H9 (cell line): Measurements from ENCODE around the gene GCNT2. TPM values are rescaled to one million over a fixed set of nuclear protein-coding genes. Genes with fewer than 3 reads are reported as not detected.

ENCODE experiments used
- DNase-seq: peaks from one replicate; pipeline ENCODE4 v3.0.0-alpha.2; 2017
- H2AFZ ChIP-seq: one replicate; pipeline ENCODE4 v1.6.1; 2013; ENCODE audit warnings: mild to moderate bottlenecking, low read length, control low read depth, moderate library complexity
- H2AK5ac ChIP-seq: 2 replicates; pipeline ENCODE4 v1.6.1; 2013; ENCODE audit warnings: low read length, control low read depth, mixed read lengths; ENCODE audit not compliant: insufficient read length
- H2BK120ac ChIP-seq: one replicate; pipeline ENCODE4 v1.6.1; 2013; ENCODE audit warnings: low read depth, mild to moderate bottlenecking, low read length, control low read depth, inconsistent platforms; ENCODE audit not compliant: poor library complexity, severe bottlenecking
- H2BK12ac ChIP-seq: 2 replicates; pipeline ENCODE4 v1.6.1; 2013; ENCODE audit warnings: low read length, control low read depth, mixed read lengths, low read depth; ENCODE audit not compliant: insufficient read length
- H2BK15ac ChIP-seq: 2 replicates; pipeline ENCODE4 v1.6.1; 2013; ENCODE audit warnings: low read depth, low read length, control low read depth
- H2BK20ac ChIP-seq: one replicate; pipeline ENCODE4 v1.6.1; 2013; ENCODE audit warnings: low read depth, mild to moderate bottlenecking, low read length, control low read depth, inconsistent platforms; ENCODE audit not compliant: poor library complexity, severe bottlenecking
- H2BK5ac ChIP-seq: 2 replicates; pipeline ENCODE4 v1.6.1; 2013; ENCODE audit warnings: low read length, control low read depth, mixed read lengths; ENCODE audit not compliant: insufficient read length
- H3K14ac ChIP-seq: 2 replicates; pipeline ENCODE4 v1.6.1; 2013; ENCODE audit warnings: low read length, control low read depth; ENCODE audit not compliant: insufficient read depth
- H3K18ac ChIP-seq: 2 replicates; pipeline ENCODE4 v1.6.1; 2013; ENCODE audit warnings: low read depth, mild to moderate bottlenecking, mixed read lengths, low read length, control low read depth; ENCODE audit not compliant: insufficient read length
- H3K23ac ChIP-seq: 2 replicates; pipeline ENCODE4 v1.6.1; 2013; ENCODE audit warnings: low read length, control low read depth, mixed read lengths, low read depth; ENCODE audit not compliant: insufficient read length
- H3K23me2 ChIP-seq: 2 replicates; pipeline ENCODE4 v1.6.1; 2013; ENCODE audit warnings: low read depth, mild to moderate bottlenecking, mixed read lengths, low read length, control low read depth; ENCODE audit not compliant: insufficient read length, poor library complexity, severe bottlenecking
- H3K27ac ChIP-seq: 2 replicates; pipeline ENCODE4 v1.5.1; 2013; ENCODE audit warnings: low read length, control low read depth, mixed read lengths, low read depth; ENCODE audit not compliant: insufficient read length
- H3K27me3 ChIP-seq: 2 replicates; pipeline ENCODE4 v1.6.1; 2013; ENCODE audit warnings: low read length, control low read depth, inconsistent platforms; ENCODE audit not compliant: insufficient read depth
- H3K4ac ChIP-seq: 2 replicates; pipeline ENCODE4 v1.6.1; 2013; ENCODE audit warnings: low read depth, mild to moderate bottlenecking, control low read depth, inconsistent platforms, low read length, moderate library complexity
- H3K4me1 ChIP-seq: 2 replicates; pipeline ENCODE4 v1.6.1; 2013; ENCODE audit warnings: low read length, control low read depth, inconsistent platforms; ENCODE audit not compliant: insufficient read depth
- H3K4me2 ChIP-seq: 2 replicates; pipeline ENCODE4 v1.6.1; 2013; ENCODE audit warnings: low read length, control low read depth, mixed read lengths; ENCODE audit not compliant: insufficient read length, insufficient read depth
- H3K56ac ChIP-seq: 2 replicates; pipeline ENCODE4 v1.6.1; 2013; ENCODE audit warnings: low read depth, mild to moderate bottlenecking, mixed read lengths, low read length, control low read depth; ENCODE audit not compliant: insufficient read length
- H3K79me1 ChIP-seq: 2 replicates; pipeline ENCODE4 v1.6.1; 2013; ENCODE audit warnings: low read depth, mild to moderate bottlenecking, moderate library complexity, low read length, control low read depth, inconsistent platforms; ENCODE audit not compliant: insufficient read depth, poor library complexity, severe bottlenecking
- H3K79me2 ChIP-seq: 2 replicates; pipeline ENCODE4 v1.6.1; 2013; ENCODE audit warnings: low read length, control low read depth, inconsistent platforms; ENCODE audit not compliant: insufficient read depth
- H3K9ac ChIP-seq: 2 replicates; pipeline ENCODE4 v1.6.1; 2013; ENCODE audit warnings: low read length, control low read depth, mixed read lengths; ENCODE audit not compliant: insufficient read length; ENCODE audit errors: extremely low read depth
- H3K9me3 ChIP-seq: one replicate; pipeline ENCODE4 v1.6.1; 2013; ENCODE audit warnings: low read depth, low read length, inconsistent platforms; ENCODE audit not compliant: control insufficient read depth
- H3T11ph ChIP-seq: one replicate; pipeline ENCODE4 v1.6.1; 2013; ENCODE audit warnings: mild to moderate bottlenecking, low read length, control low read depth, inconsistent platforms
- H4K20me1 ChIP-seq: one replicate; pipeline ENCODE4 v1.6.1; 2013; ENCODE audit not compliant: control insufficient read depth, insufficient read length, insufficient read depth
- H4K5ac ChIP-seq: 2 replicates; pipeline ENCODE4 v1.6.1; 2013; ENCODE audit warnings: low read depth, mild to moderate bottlenecking, mixed read lengths, low read length, control low read depth; ENCODE audit not compliant: insufficient read length
- H4K8ac ChIP-seq: replicated peaks from 2 replicates; pipeline ENCODE4 v1.6.1; 2013; ENCODE audit warnings: low read length, control low read depth, mixed read lengths, low read depth; ENCODE audit not compliant: insufficient read length
- H4K91ac ChIP-seq: 2 replicates; pipeline ENCODE4 v1.6.1; 2013; ENCODE audit warnings: low read depth, mild to moderate bottlenecking, moderate library complexity, mixed read lengths, low read length, control low read depth; ENCODE audit not compliant: insufficient read length
- H3K27ac Mint-ChIP-seq, 3 experiments: 2 replicates in 2 of 3; 3 replicates in 1 of 3; pipeline ENCODE4 v1.8.0; 2020 to 2021; ENCODE audit warnings: mixed read lengths in 3 of 3, mild to moderate bottlenecking in 1 of 3, moderate library complexity in 1 of 3
- H3K27me3 Mint-ChIP-seq: 2 replicates; pipeline ENCODE4 v1.8.0; 2021; ENCODE audit warnings: low read depth, mild to moderate bottlenecking, moderate library complexity, mixed read lengths
- H3K36me3 Mint-ChIP-seq, 3 experiments: 2 replicates in 2 of 3; 3 replicates in 1 of 3; pipeline ENCODE4 v1.8.0; 2020 to 2021; ENCODE audit warnings: low read depth in 3 of 3, mixed read lengths in 3 of 3; ENCODE audit not compliant: insufficient read depth in 1 of 3
- H3K4me1 Mint-ChIP-seq, 2 experiments: 2 replicates each; pipeline ENCODE4 v1.8.0; 2020; ENCODE audit warnings: mixed read lengths in 2 of 2
- H3K4me3 Mint-ChIP-seq, 2 experiments: 2 replicates in 1 of 2; 3 replicates in 1 of 2; pipeline ENCODE4 v1.8.0; 2020 to 2021; ENCODE audit warnings: mild to moderate bottlenecking in 2 of 2, mixed read lengths in 2 of 2, moderate library complexity in 1 of 2
- H3K9me3 Mint-ChIP-seq, 2 experiments: 2 replicates in 1 of 2; 3 replicates in 1 of 2; pipeline ENCODE4 v1.8.0; 2020; ENCODE audit warnings: mild to moderate bottlenecking in 2 of 2, mixed read lengths in 2 of 2, moderate library complexity in 1 of 2
- CTCF ChIP-seq: fragments of 200-600 bp; sonication (generic); conservative IDR thresholded peaks from 3 replicates; pipeline ENCODE4 v1.8.0; 2021; ENCODE audit warnings: antibody characterized with exemption, mild to moderate bottlenecking
- WGBS: extraction: QIAGEN DNeasy Blood & Tissue Kit; methylation state at CpG from one replicate; pipeline ENCODE4 v1.1.7; 2013; ENCODE audit warnings: missing lambda C conversion rate, low lambda C conversion rate, mixed read lengths; ENCODE audit not compliant: insufficient read length; ENCODE audit errors: extremely low coverage; 5-methylcytosine and 5-hydroxymethylcytosine counted together
- total RNA-seq: library from RNA; stranded (reverse); gene quantifications from 2 replicates; pipeline ENCODE4 v1.2.1, GENCODE V29; 2021

Gene GCNT2
- total RNA-seq, 1 experiment from 2014 or later, result 41.7 TPM

DNA sequence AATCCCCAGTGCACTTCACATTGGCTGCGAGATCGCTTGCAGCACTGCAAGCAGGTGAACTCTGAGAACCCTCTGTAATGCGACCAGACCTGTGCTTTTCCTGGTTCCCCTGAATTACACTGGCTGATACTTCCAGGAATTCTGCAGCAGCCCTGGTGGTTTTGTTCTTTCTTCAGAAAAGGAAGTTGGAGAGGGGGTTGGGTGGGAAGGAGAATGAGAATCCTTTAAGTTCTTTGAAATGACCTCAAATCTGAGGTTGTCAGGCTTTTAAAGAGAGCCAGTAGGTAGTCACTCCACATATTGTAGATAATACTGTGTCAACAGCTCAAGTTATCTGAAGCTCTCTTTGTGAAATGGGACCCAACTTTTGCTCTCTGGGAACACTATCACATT, 62.4 kb downstream of the GCNT2 start:
- H3K4me3 Mint-ChIP-seq, result peak overlapping the region; percentile 38 to 88
- DNase-seq, result no peak
- Histone ChIP-seq H3K79me1 (no peaks in the 10 kb centered on the region), H2BK12ac (peak overlapping the region; percentile 12), H3K4me2 (peak overlapping the region; percentile 67), H2BK15ac (no peak overlapping the region), H3K18ac (peak overlapping the region; percentile 54), H3K14ac (peak overlapping the region; percentile 55), H2AK5ac (no peak overlapping the region), H3K9me3 (no peaks in the 10 kb centered on the region), H3K56ac (no peak overlapping the region), H4K5ac (peak overlapping the region; percentile 33), H2BK20ac (no peak overlapping the region), H4K8ac (no peak overlapping the region), H3K79me2 (peaks cover 25% of the 10 kb centered on the region; the same call in 1 of the 2 replicates), H3K9ac (peak overlapping the region; percentile 6), H3K23ac (no peak overlapping the region), H4K20me1 (peaks cover 2% of the 10 kb centered on the region), H2BK5ac (peak overlapping the region; percentile 1), H4K91ac (no peak overlapping the region), H3K23me2 (peaks cover 12% of the 10 kb centered on the region), H3K4me1 (peaks cover 34% of the 10 kb centered on the region; the same call in 1 of the 2 replicates), H3K27me3 (no peaks in the 10 kb centered on the region), H3K27ac (peak overlapping the region; percentile 95), H3T11ph (no peak overlapping the region), H2AFZ (no peak overlapping the region), H3K4ac (peak overlapping the region; percentile 65; the same call in 1 of the 2 replicates), H2BK120ac (peak overlapping the region; percentile 50)
- H3K4me1 Mint-ChIP-seq, result peaks cover 51 to 58% of the 10 kb centered on the region in 2 experiments
- no peaks in the 10 kb centered on the region; a peak in 1 of 5 replicates for H3K9me3 Mint-ChIP-seq
- WGBS, result no CpG with 5 or more reads among the region's 3 CpGs
- H3K27me3 Mint-ChIP-seq, result no peaks in the 10 kb centered on the region
- peak overlapping the region; percentile 96 to 99 (median 99) for H3K27ac Mint-ChIP-seq
- peaks cover 0 to 2% (median 0%) of the 10 kb centered on the region in 3 experiments; a peak in 3 of 7 replicates for H3K36me3 Mint-ChIP-seq
- TF ChIP-seq CTCF, result no peak
